ENCODE measurements around the gene GALNT15. TPM values are rescaled to one million over a fixed set of nuclear protein-coding genes. Genes with fewer than 3 reads are reported as not detected.

GALNT15 gene
- total RNA-seq, 4 donors from 2014 or later, result 75.4 to 297 (median 134) TPM

GRCh38 chr3:16132928-16133327 is 41.6 kb upstream of the GALNT15 start:
- no peaks in the 10 kb centered on the region for H3K27me3 ChIP-seq
- no peak for TF ChIP-seq POLR2A (IDR thresholded peaks at IDR 0.05)
- peak; percentile 33 for TF ChIP-seq POLR2AphosphoS5 (IDR thresholded peaks at IDR 0.05)
- H3K4me3 ChIP-seq, result no peak overlapping the region
- no peaks in the 10 kb centered on the region for H3K36me3 ChIP-seq
- H3K4me1 ChIP-seq, result peaks cover 0 to 27% (median 12%) of the 10 kb centered on the region in 3 donors
- peak overlapping the region in 3 of 4 donors; percentile 45 to 62 (median 49) for H3K27ac ChIP-seq
- WGBS, 2 donors (ENCODE audit: low coverage in 1 of 2), result 7% methylated on average over 2 to 3 of the region's 3 CpGs
- peaks cover 0 to 10% (median 0%) of the 10 kb centered on the region in 3 donors for H3K9me3 ChIP-seq
- ATAC-seq, result peak; percentile 25

- H3K36me3 ChIP-seq, result no peaks in the 10 kb centered on the region
- TF ChIP-seq CTCF (IDR thresholded peaks at IDR 0.05), result no peak
- TF ChIP-seq POLR2A (IDR thresholded peaks at IDR 0.05), result no peak
- TF ChIP-seq POLR2AphosphoS5 (IDR thresholded peaks at IDR 0.05), result no peak
- TF ChIP-seq EP300 (IDR thresholded peaks at IDR 0.05), result no peak
- H3K27ac ChIP-seq, result peak overlapping the region in 2 of 4 donors; percentile 62 to 70
- peaks cover 0 to 27% (median 12%) of the 10 kb centered on the region in 3 donors for H3K4me1 ChIP-seq
- peaks cover 0 to 10% (median 0%) of the 10 kb centered on the region in 3 donors for H3K9me3 ChIP-seq
- no peak overlapping the region for H3K4me3 ChIP-seq
- 64 to 71% methylated on average over 3 of the region's 6 CpGs for WGBS, 2 donors (ENCODE audit: low coverage in 1 of 2)
- ATAC-seq, result no peak
- H3K27me3 ChIP-seq, result no peaks in the 10 kb centered on the region
Observed at GRCh38 chr3:16134173-16134928, 40.1 kb upstream of the GALNT15 start.

- Histone ChIP-seq H3K27me3 (no peaks in the 10 kb centered on the region), H3K4me3 (no peak overlapping the region), H3K36me3 (no peaks in the 10 kb centered on the region), H3K27ac (peak overlapping the region; percentile 45 to 76 (median 71)), H3K9me3 (peaks cover 0 to 10% (median 0%) of the 10 kb centered on the region in 3 donors), H3K4me1 (peaks cover 0 to 27% (median 16%) of the 10 kb centered on the region in 3 donors)
- 40 to 49% methylated on average over 2 of the region's 2 CpGs for WGBS, 2 donors (ENCODE audit: low coverage in 1 of 2)
- peak; percentile 45 for TF ChIP-seq POLR2AphosphoS5 (IDR thresholded peaks at IDR 0.05)
- TF ChIP-seq EP300 (IDR thresholded peaks at IDR 0.05), result no peak
- ATAC-seq, result peak; percentile 72
Observed at GRCh38 chr3:16136055-16136454, 38.4 kb upstream of the GALNT15 start.

GRCh38 chr3:16137044-16137443 is 37.4 kb upstream of the GALNT15 start:
- peak overlapping the region in 3 of 4 donors; percentile 68 to 76 (median 74) for H3K27ac ChIP-seq
- peaks cover 0 to 30% (median 16%) of the 10 kb centered on the region in 3 donors for H3K4me1 ChIP-seq
- ATAC-seq, result no peak
- no peaks in the 10 kb centered on the region for H3K36me3 ChIP-seq
- WGBS, 2 donors (ENCODE audit: low coverage in 1 of 2), result 83 to 100% methylated on average over 1 of the region's 1 CpG
- H3K9me3 ChIP-seq, result peaks cover 0 to 10% (median 0%) of the 10 kb centered on the region in 3 donors
- TF ChIP-seq EP300 (IDR thresholded peaks at IDR 0.05) (no peak), POLR2A (IDR thresholded peaks at IDR 0.05) (no peak), POLR2AphosphoS5 (IDR thresholded peaks at IDR 0.05) (no peak), CTCF (IDR thresholded peaks at IDR 0.05) (no peak)
- no peaks in the 10 kb centered on the region for H3K27me3 ChIP-seq
- no peak overlapping the region for H3K4me3 ChIP-seq

GRCh38 chr3:16137977-16138376 is 36.5 kb upstream of the GALNT15 start:
- Histone ChIP-seq H3K27me3 (no peaks in the 10 kb centered on the region), H3K4me3 (no peak overlapping the region), H3K4me1 (peaks cover 0 to 21% (median 9%) of the 10 kb centered on the region in 3 donors), H3K9me3 (peaks cover 0 to 10% (median 0%) of the 10 kb centered on the region in 3 donors), H3K27ac (peak overlapping the region in 2 of 4 donors; percentile 68 to 76), H3K36me3 (no peaks in the 10 kb centered on the region)
- ATAC-seq, result no peak
- WGBS, 2 donors (ENCODE audit: low coverage in 1 of 2), result 95 to 97% methylated on average over 4 to 6 of the region's 6 CpGs
- TF ChIP-seq POLR2AphosphoS5 (IDR thresholded peaks at IDR 0.05) (no peak), CTCF (IDR thresholded peaks at IDR 0.05) (no peak), POLR2A (IDR thresholded peaks at IDR 0.05) (no peak), EP300 (IDR thresholded peaks at IDR 0.05) (no peak)
